Sigmoid colon (tissue), 7 donors: ENCODE data around the gene SYCP3. TPM values are rescaled to one million over a fixed set of nuclear protein-coding genes. Genes with fewer than 3 reads are reported as not detected.

Experiments
- DNase-seq: peaks from one replicate; pipeline ENCODE4 v3.0.0-alpha.2; 2019
- H3K27ac ChIP-seq, 4 donors: fragments of 200-600 bp; sonication (generic); one replicate each; pipeline ENCODE4 v1.5.1; 2016 to 2019; ENCODE audit warnings: mild to moderate bottlenecking in 1 of 4
- H3K27me3 ChIP-seq, 3 donors: fragments of 200-600 bp; sonication (generic); one replicate each; pipeline ENCODE4 v1.5.1; 2019; ENCODE audit warnings: mild to moderate bottlenecking in 1 of 3
- H3K36me3 ChIP-seq, 4 donors: fragments of 200-600 bp; sonication (generic); one replicate each; pipeline ENCODE4 v1.5.1; 2016 to 2019
- H3K4me1 ChIP-seq, 4 donors: fragments of 200-600 bp; sonication (generic); one replicate each; pipeline ENCODE4 v1.5.1; 2017 to 2019
- H3K4me3 ChIP-seq, 4 donors: fragments of 200-600 bp; sonication (generic); one replicate each; pipeline ENCODE4 v1.5.1; 2017 to 2019; ENCODE audit warnings: mild to moderate bottlenecking in 2 of 4, moderate library complexity in 1 of 4
- H3K9me3 ChIP-seq, 4 donors: fragments of 200-600 bp in 3 of 4; sonication (generic) in 3 of 4; one replicate each; pipeline versions ENCODE4 v1.5.1 to v1.6.1; 2013 to 2019
- CTCF ChIP-seq, 4 experiments: fragments of 450-650 bp in 3 of 4; fragments of 200-600 bp in 1 of 4; IDR thresholded peaks; one replicate each; pipeline ENCODE4 v1.5.1; 2016 to 2019; ENCODE audit warnings: antibody characterized with exemption in 4 of 4, mild to moderate bottlenecking in 3 of 4, moderate library complexity in 2 of 4
- EP300 ChIP-seq, 4 donors: sonication (generic); formaldehyde crosslinking; IDR thresholded peaks; one replicate each; pipeline ENCODE4 v1.6.1; 2017; ENCODE audit warnings: antibody characterized with exemption in 4 of 4
- POLR2A ChIP-seq, 2 donors: fragments of 450-650 bp; IDR thresholded peaks; one replicate each; pipeline ENCODE4 v1.6.1; 2016; ENCODE audit warnings: antibody characterized with exemption in 2 of 2, mild to moderate bottlenecking in 2 of 2, moderate library complexity in 2 of 2
- POLR2AphosphoS5 ChIP-seq, 4 donors: sonication (generic); formaldehyde crosslinking; IDR thresholded peaks; one replicate each; pipeline ENCODE4 v1.6.1; 2017; ENCODE audit warnings: antibody characterized with exemption in 4 of 4
- WGBS, 2 donors: extraction: QIAGEN DNeasy Blood & Tissue Kit; methylation state at CpG; one replicate each; pipeline ENCODE4 v1.1.7; 2013; 5-methylcytosine and 5-hydroxymethylcytosine counted together
- intact Hi-C: fragments of 100-400 bp; cut with DNase I; formaldehyde crosslinking; loops from one replicate; pipeline ENCODE4 v1.15.1; 2023
- polyA plus RNA-seq, 3 donors: library from polyadenylated mRNA; stranded (reverse); fragments of 200-250 nt; gene quantifications; one replicate each; pipeline ENCODE4 v1.2.3, GENCODE V29; 2013
- total RNA-seq, 4 donors: library from RNA; depleted of rRNA; stranded (reverse); fragments of >200 nt; gene quantifications; one replicate each; pipeline ENCODE4 v1.1.0, GENCODE V29; 2016
- donor health status: healthy with polysubstance abuse.
- donor health status: Bipolar disorder and iron deficiency.
- donor health status: healthy.

SYCP3 gene
- total and polyA plus RNA-seq, 7 donors: 0.14 to 0.36 (median 0.19) TPM; not detected in 4

- H3K36me3 ChIP-seq: peaks cover 0 to 34% (median 7%) of the 10 kb centered on the region in 4 donors
Observed at GRCh38 chr12:101783150-101783549, 43.9 kb upstream of the SYCP3 start.

GRCh38 chr12:101782273-101782731, 43.0 kb upstream of the SYCP3 start:
- H3K27me3 ChIP-seq: no peaks in the 10 kb centered on the region
- intact Hi-C loops: no loop called here
- no peaks in the 10 kb centered on the region for H3K9me3 ChIP-seq
- no peak for DNase-seq
- peaks cover 0 to 31% (median 7%) of the 10 kb centered on the region in 4 donors for H3K36me3 ChIP-seq
- WGBS, 2 donors: 92 to 93% methylated on average over 3 of the region's 3 CpGs
- no peak overlapping the region for H3K4me3 ChIP-seq
- H3K27ac ChIP-seq: no peak overlapping the region
- no peaks in the 10 kb centered on the region for H3K4me1 ChIP-seq
- TF ChIP-seq POLR2AphosphoS5 (IDR thresholded peaks at IDR 0.05): no peak

More at GRCh38 chr12:101783150-101783549, 43.9 kb upstream of the SYCP3 start:
- no peak for TF ChIP-seq EP300 (IDR thresholded peaks at IDR 0.05)
- no peak overlapping the region for H3K4me3 ChIP-seq
- WGBS, 2 donors: 12 to 46% methylated on average over 2 of the region's 2 CpGs
- no peak overlapping the region for H3K27ac ChIP-seq
- no peaks in the 10 kb centered on the region for H3K27me3 ChIP-seq
- H3K9me3 ChIP-seq: no peaks in the 10 kb centered on the region
- intact Hi-C loops: no loop called here
- H3K4me1 ChIP-seq: no peaks in the 10 kb centered on the region
- DNase-seq: no peak

GRCh38 chr12:101781834-101782233, 42.6 kb upstream of the SYCP3 start:
- Histone ChIP-seq H3K27ac (no peak overlapping the region), H3K4me3 (no peak overlapping the region), H3K9me3 (no peaks in the 10 kb centered on the region), H3K4me1 (no peaks in the 10 kb centered on the region), H3K27me3 (no peaks in the 10 kb centered on the region), H3K36me3 (peaks cover 0 to 36% (median 7%) of the 10 kb centered on the region in 4 donors)
- 87 to 88% methylated on average over 3 of the region's 3 CpGs for WGBS, 2 donors
- no peak for TF ChIP-seq EP300 (IDR thresholded peaks at IDR 0.05)
- TF ChIP-seq CTCF (IDR thresholded peaks at IDR 0.05): no peak
- TF ChIP-seq POLR2A (IDR thresholded peaks at IDR 0.05): no peak
- no peak for TF ChIP-seq POLR2AphosphoS5 (IDR thresholded peaks at IDR 0.05)
- DNase-seq: no peak
- intact Hi-C loops: no loop called here

- intact Hi-C loops: no loop called here
- no peak for DNase-seq
- no peaks in the 10 kb centered on the region for H3K4me1 ChIP-seq
- H3K9me3 ChIP-seq: no peaks in the 10 kb centered on the region
- H3K27ac ChIP-seq: no peak overlapping the region
- WGBS, 2 donors: 70 to 79% methylated on average over 2 of the region's 2 CpGs
- H3K4me3 ChIP-seq: no peak overlapping the region
- TF ChIP-seq EP300 (IDR thresholded peaks at IDR 0.05) (no peak), CTCF (IDR thresholded peaks at IDR 0.05) (no peak), POLR2A (IDR thresholded peaks at IDR 0.05) (no peak), POLR2AphosphoS5 (IDR thresholded peaks at IDR 0.05) (no peak)
- peaks cover 0 to 36% (median 7%) of the 10 kb centered on the region in 4 donors for H3K36me3 ChIP-seq
- H3K27me3 ChIP-seq: no peaks in the 10 kb centered on the region
Observed at GRCh38 chr12:101780599-101780998, 41.3 kb upstream of the SYCP3 start.

- Histone ChIP-seq H3K4me1 (no peaks in the 10 kb centered on the region), H3K27me3 (no peaks in the 10 kb centered on the region), H3K4me3 (no peak overlapping the region), H3K9me3 (no peaks in the 10 kb centered on the region), H3K36me3 (peaks cover 0 to 28% (median 2%) of the 10 kb centered on the region in 4 donors), H3K27ac (no peak overlapping the region)
- intact Hi-C loops: no loop called here
- no peak for DNase-seq
- TF ChIP-seq POLR2AphosphoS5 (IDR thresholded peaks at IDR 0.05) (no peak), EP300 (IDR thresholded peaks at IDR 0.05) (no peak), POLR2A (IDR thresholded peaks at IDR 0.05) (no peak), CTCF (IDR thresholded peaks at IDR 0.05) (no peak)
- WGBS, 2 donors: 90 to 93% methylated on average over 6 of the region's 6 CpGs
Observed at GRCh38 chr12:101779626-101780025, 40.4 kb upstream of the SYCP3 start.

- TF ChIP-seq POLR2A (IDR thresholded peaks at IDR 0.05) (no peak), CTCF (IDR thresholded peaks at IDR 0.05) (no peak), POLR2AphosphoS5 (IDR thresholded peaks at IDR 0.05) (no peak), EP300 (IDR thresholded peaks at IDR 0.05) (no peak)
- DNase-seq: no peak
- Histone ChIP-seq H3K36me3 (peaks cover 0 to 24% (median 2%) of the 10 kb centered on the region in 4 donors), H3K4me1 (no peaks in the 10 kb centered on the region), H3K27ac (no peak overlapping the region), H3K27me3 (no peaks in the 10 kb centered on the region), H3K4me3 (no peak overlapping the region), H3K9me3 (no peaks in the 10 kb centered on the region)
- 24 to 74% methylated on average over 3 of the region's 3 CpGs for WGBS, 2 donors
- intact Hi-C loops: no loop called here
Observed at GRCh38 chr12:101779200-101779599, 39.9 kb upstream of the SYCP3 start.
